Measurements from ENCODE around the gene TSC1.

DNA sequence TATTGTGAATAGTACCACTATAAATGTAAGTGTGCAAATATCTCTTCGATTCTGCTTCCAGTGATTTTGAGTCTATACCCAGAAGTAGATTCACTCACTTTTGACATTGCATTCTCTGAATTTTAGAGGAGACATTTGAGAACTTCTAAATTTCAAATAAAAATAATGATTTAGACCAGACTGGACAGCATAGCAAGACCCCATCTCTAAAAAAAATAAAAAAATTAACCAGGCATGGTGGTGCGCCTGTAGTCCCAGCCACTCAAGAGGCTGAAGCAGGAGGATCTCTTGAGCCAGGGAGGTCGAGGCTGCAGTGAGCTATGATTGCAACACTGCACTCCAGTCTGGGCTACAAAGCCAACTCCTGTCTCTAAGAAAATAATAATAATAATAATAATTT lies 32.2 kb upstream of the TSC1 start:
- TF ChIP-seq, protein P1, sequence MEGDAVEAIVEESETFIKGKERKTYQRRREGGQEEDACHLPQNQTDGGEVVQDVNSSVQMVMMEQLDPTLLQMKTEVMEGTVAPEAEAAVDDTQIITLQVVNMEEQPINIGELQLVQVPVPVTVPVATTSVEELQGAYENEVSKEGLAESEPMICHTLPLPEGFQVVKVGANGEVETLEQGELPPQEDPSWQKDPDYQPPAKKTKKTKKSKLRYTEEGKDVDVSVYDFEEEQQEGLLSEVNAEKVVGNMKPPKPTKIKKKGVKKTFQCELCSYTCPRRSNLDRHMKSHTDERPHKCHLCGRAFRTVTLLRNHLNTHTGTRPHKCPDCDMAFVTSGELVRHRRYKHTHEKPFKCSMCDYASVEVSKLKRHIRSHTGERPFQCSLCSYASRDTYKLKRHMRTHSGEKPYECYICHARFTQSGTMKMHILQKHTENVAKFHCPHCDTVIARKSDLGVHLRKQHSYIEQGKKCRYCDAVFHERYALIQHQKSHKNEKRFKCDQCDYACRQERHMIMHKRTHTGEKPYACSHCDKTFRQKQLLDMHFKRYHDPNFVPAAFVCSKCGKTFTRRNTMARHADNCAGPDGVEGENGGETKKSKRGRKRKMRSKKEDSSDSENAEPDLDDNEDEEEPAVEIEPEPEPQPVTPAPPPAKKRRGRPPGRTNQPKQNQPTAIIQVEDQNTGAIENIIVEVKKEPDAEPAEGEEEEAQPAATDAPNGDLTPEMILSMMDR (IDR thresholded peaks at IDR 0.05 in 4 of 5, conservative IDR thresholded peaks at IDR 0.05 in 1 of 5), result no peak
- no peak for TF ChIP-seq POLR2A (IDR thresholded peaks at IDR 0.05)

Data from gastrocnemius medialis (tissue), 4 donors.